Bronchial epithelial cell (primary cell): ENCODE results near the gene ERVK3-1. TPM values are rescaled to one million over a fixed set of nuclear protein-coding genes. Genes with fewer than 3 reads are reported as not detected.
"Not testable (repeated sequence)": the region's sequence is repeated elsewhere in the genome, so short reads cannot be mapped to it uniquely, and the experiment has no call there.

Experiments used
- DNase-seq: peaks from one replicate; pipeline ENCODE4 v3.0.0-alpha.2; 2010; ENCODE audit warnings: low read depth
- FAIRE-seq: peaks from 2 replicates; lab custom pipeline; 2011; peaks lifted over from hg19 to GRCh38; lab: Jason Lieb, UNC
- H3K27me3 ChIP-seq: 2 replicates; pipeline ENCODE4 v1.5.1; 2011; ENCODE audit warnings: low read length; ENCODE audit not compliant: control insufficient read depth, insufficient read depth
- H3K36me3 ChIP-seq: 2 replicates; pipeline ENCODE4 v1.5.1; 2011; ENCODE audit warnings: low read length; ENCODE audit not compliant: control insufficient read depth, insufficient read depth
- H3K4me3 ChIP-seq: 2 replicates; pipeline ENCODE4 v1.5.1; 2011; ENCODE audit warnings: mild to moderate bottlenecking, low read depth, low read length, control low read depth
- total RNA-seq: library from RNA; depleted of rRNA; stranded (reverse); fragments of >200 nt; gene quantifications from 2 replicates; pipeline ENCODE4 v1.2.1, GENCODE V29; 2014
- TF ChIP-seq, protein P1 (sequence below): IDR thresholded peaks from 2 replicates; pipeline ENCODE4 v1.5.1; 2011; ENCODE audit warnings: mild to moderate bottlenecking, moderate library complexity, low read length, control low read depth, inconsistent platforms; ENCODE audit not compliant: insufficient read depth, severe bottlenecking

ERVK3-1 gene
- total RNA-seq, 1 donor from 2014 or later, result 59.2 TPM

DNA sequence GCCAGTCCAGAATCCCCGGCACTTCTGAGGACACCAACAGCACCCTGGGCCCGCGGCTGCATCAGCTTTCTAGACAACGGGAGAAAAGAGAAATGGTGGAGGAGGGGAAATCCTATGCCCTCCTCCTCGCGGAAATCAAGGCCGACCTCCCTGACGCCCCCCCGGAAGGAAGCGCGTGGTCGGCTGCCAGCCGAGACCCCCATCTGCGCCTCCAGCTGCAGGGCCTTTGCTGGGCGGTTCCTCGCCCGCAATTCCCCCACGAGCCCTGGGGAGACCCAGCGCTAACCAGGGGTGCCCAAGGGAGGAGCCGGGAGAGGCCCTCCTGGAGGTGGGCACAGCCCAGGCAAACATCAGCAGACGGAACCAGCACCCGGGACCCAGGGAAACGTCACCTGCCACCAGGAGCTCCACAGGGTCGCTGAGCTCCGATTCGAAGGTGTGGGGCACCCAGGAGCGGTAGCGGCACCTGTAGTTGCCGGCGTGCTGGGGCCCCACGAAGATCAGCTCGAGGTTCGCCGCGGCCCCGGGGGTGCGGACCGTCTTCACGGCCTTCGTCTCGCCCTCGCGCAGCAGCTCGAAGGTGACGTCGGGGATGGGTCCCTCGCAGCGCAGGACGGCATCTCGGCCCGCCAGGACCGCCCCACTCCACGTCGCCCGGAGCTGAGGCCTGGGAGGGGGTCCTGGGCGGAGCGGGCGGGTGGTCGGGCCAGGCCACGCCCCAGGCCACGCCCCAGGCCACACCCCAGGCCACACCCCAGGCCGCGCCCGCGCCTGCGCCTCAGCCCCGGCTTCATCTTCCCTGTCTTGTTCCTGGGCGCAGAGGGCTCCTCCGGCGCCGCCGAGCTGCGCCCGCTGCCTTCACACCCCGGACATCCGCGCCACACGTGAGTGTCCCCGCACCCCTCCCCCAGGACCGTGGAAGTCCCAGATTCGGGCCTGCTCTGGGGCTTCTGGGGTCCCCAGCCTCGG is 42.1 kb downstream of the ERVK3-1 start:
- TF ChIP-seq, protein P1, sequence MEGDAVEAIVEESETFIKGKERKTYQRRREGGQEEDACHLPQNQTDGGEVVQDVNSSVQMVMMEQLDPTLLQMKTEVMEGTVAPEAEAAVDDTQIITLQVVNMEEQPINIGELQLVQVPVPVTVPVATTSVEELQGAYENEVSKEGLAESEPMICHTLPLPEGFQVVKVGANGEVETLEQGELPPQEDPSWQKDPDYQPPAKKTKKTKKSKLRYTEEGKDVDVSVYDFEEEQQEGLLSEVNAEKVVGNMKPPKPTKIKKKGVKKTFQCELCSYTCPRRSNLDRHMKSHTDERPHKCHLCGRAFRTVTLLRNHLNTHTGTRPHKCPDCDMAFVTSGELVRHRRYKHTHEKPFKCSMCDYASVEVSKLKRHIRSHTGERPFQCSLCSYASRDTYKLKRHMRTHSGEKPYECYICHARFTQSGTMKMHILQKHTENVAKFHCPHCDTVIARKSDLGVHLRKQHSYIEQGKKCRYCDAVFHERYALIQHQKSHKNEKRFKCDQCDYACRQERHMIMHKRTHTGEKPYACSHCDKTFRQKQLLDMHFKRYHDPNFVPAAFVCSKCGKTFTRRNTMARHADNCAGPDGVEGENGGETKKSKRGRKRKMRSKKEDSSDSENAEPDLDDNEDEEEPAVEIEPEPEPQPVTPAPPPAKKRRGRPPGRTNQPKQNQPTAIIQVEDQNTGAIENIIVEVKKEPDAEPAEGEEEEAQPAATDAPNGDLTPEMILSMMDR, result no peak
- H3K27me3 ChIP-seq, result peaks cover 6% of the 10 kb centered on the region
- DNase-seq, result no peak
- no peak for FAIRE-seq
- peak overlapping the region; percentile 36 for H3K4me3 ChIP-seq
- no peaks in the 10 kb centered on the region for H3K36me3 ChIP-seq

DNA sequence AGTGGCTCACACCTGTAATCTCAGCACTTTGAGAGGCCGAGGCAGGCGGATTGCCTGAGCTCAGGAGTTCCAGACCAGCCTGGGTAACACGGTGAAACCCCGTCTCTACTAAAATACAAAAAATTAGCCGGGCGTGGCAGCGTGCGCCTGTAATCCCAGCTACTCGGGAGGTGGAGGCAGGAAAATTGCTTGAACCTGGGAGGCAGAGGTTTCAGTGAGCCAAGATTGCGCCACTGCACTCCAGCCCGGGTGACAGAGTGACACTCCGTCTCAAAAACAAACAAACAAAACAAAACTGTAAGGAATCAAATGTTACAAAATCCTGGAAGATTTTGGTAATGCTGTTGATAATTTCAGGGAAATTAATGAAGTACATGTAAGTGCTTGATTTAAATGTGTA is 42.9 kb downstream of the ERVK3-1 start:
- peak overlapping the region; percentile 36 for H3K4me3 ChIP-seq
- not testable (repeated sequence) for DNase-seq, FAIRE-seq, H3K36me3 ChIP-seq, H3K27me3 ChIP-seq

DNA sequence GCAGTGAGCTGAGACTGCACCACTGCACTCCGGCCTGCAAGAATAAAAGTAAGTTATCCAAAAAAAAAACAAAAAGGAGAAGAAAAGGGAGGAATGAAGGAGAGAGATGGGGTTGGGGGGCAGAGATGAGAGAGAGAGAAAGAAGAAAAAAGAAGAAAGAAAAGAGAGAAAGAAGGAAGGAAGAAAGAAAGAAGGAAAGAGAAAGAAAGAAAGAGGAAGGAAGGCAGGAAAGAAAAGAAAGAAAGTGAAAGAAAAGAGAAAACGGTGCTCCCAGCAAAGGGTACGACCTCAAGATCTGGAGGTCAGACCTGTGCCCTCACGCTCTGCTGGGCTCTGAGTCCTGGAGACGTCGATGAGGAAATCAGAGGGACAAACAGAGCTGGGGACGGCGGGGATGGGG is 44.4 kb downstream of the ERVK3-1 start:
- H3K36me3 ChIP-seq, result no peaks in the 10 kb centered on the region
- no peak overlapping the region for H3K4me3 ChIP-seq
- TF ChIP-seq, protein P1, result no peak
- FAIRE-seq (no peak), DNase-seq (no peak)
- peaks cover 6% of the 10 kb centered on the region for H3K27me3 ChIP-seq

DNA sequence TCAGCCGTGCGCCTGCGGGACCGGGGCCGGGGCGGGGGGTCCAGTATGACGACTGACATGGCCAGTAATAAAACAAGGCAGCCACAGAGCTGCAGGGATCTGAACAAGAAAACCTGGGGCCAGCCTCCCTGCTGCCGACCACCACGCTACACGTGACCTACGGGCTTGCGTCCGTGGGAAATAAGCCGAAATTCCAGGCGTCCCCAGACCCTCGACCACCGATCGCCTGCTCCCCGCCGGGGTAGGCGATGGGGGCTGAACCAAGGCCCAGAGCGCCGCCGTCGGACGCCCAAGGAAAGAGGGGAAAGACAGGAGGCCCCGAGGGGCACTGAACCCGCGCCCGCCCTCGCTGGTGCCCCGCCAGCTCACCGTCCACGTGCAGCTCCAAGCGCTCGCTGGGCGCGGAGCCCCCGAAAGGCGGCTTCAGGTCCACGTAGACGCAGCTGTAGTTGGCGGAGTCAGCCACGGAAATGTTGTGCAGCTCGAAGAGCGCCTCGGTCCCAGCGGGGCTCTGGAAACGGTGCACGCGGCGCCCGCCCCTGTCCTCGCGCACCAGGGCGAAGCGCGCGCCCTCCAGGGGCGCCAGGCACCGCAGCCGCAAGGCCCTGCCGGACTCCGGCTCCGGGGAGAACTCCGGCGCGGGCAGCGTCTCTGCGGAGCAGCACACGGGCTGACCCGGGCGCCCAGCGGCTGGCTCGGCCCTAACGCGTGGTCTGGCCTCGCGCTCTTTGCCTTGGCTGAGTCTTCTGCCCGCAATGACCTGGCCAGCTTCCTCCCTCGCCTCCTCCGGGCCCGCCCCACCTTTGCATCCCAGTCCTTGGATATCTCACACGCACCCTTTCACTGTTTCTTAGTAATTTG is 45.1 kb downstream of the ERVK3-1 start:
- TF ChIP-seq, protein P1, result no peak
- FAIRE-seq (no peak), DNase-seq (no peak)
- Histone ChIP-seq H3K36me3 (no peaks in the 10 kb centered on the region), H3K4me3 (no peak overlapping the region), H3K27me3 (peaks cover 6% of the 10 kb centered on the region)

DNA sequence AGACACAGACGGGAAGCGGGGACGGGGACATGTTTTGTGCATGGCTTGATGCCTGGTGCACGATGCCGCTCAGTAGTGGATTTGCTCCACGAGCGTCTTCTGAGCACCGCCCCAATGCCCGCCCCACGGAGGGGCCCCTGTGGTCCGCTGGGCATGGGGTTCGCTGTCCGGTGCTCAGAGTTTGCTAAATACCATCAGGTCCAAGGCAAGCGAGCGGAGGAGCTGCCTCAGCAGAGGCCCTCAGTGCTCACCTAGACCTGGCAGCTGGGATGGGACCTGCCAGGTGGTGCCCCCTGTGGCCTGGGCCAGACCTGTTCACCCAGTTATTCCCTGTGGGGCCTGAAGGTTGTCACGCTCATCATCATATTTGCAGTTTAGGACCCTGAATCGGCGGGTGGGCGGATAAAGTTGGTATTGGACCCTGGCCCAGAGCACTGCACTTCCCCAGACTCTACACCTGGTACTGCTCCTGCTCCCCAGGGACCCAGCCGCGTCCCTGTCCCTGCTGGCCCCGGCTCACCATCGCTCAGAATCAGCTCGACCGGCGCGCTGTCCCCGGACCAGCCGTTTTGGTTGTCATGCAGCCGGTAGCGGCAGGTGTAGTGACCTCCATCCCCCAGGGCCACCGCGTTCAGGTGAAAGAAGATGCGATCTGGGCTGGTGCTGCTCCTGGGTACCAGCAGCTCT is 45.8 kb downstream of the ERVK3-1 start:
- no peak for FAIRE-seq
- H3K36me3 ChIP-seq, result no peaks in the 10 kb centered on the region
- TF ChIP-seq, protein P1, result no peak
- no peak overlapping the region for H3K4me3 ChIP-seq
- no peak for DNase-seq
- peaks cover 8% of the 10 kb centered on the region for H3K27me3 ChIP-seq
